Mucosa of descending colon (tissue), 3 donors: ENCODE results near the gene POU2F3. TPM values are rescaled to one million over a fixed set of nuclear protein-coding genes. Genes with fewer than 3 reads are reported as not detected.

Source experiments
- ATAC-seq: fragments of 200-7000 bp; cut with Tn5 transposase; one replicate; pipeline ENCODE4 v1.9.1; 2020; ENCODE audit warnings: mild to moderate bottlenecking, moderate library complexity
- DNase-seq, 3 donors: peaks; one replicate each; pipeline ENCODE4 v3.0.0-alpha.2; 2020
- H3K36me3 ChIP-seq: fragments of 200-600 bp; one replicate; pipeline ENCODE4 v1.8.0; 2021; ENCODE audit warnings: low read depth, mild to moderate bottlenecking
- H3K4me1 ChIP-seq: fragments of 200-600 bp; one replicate; pipeline ENCODE4 v1.8.0; 2021; ENCODE audit warnings: low read depth, mild to moderate bottlenecking
- H3K4me3 ChIP-seq: fragments of 200-600 bp; one replicate; pipeline ENCODE4 v1.8.0; 2021; ENCODE audit warnings: mild to moderate bottlenecking
- H3K9me3 ChIP-seq: fragments of 200-600 bp; one replicate; pipeline ENCODE4 v1.8.0; 2021; ENCODE audit warnings: mild to moderate bottlenecking
- intact Hi-C, 2 donors: fragments of 100-400 bp; cut with DNase I in 1 of 2; cut with micrococcal nuclease in 1 of 2; formaldehyde crosslinking; loops; one replicate each; pipeline versions ENCODE4 v1.11.0 to v1.11.1; 2022; cut with DNase I, micrococcal nuclease
- total RNA-seq, 3 donors: library from RNA; stranded (reverse); fragmentation: NEBNext Ultra II Directional in 2 of 3; extraction: Animal tissue kit (Norgen Biotek cat#: 25700) in 2 of 3; gene quantifications; one replicate each; pipeline versions ENCODE4 v1.2.1 to v1.2.4, GENCODE V29; 2021 to 2023
- TF ChIP-seq, protein P1 (sequence below): fragments of 200-600 bp; IDR thresholded peaks from one replicate; pipeline ENCODE4 v1.8.0; 2022; ENCODE audit warnings: antibody characterized with exemption, mild to moderate bottlenecking
- donor health status: DM: no; HTN: no; CAD: no; lungs with moderate emphysema.
- donor health status: DM: no; HTN: no; CAD: no.
- donor health status: DM: no; HTN: yes; CAD: no.

Gene POU2F3
- total RNA-seq, 3 donors from 2014 or later: 1.1 to 3.0 (median 2.2) TPM

DNA sequence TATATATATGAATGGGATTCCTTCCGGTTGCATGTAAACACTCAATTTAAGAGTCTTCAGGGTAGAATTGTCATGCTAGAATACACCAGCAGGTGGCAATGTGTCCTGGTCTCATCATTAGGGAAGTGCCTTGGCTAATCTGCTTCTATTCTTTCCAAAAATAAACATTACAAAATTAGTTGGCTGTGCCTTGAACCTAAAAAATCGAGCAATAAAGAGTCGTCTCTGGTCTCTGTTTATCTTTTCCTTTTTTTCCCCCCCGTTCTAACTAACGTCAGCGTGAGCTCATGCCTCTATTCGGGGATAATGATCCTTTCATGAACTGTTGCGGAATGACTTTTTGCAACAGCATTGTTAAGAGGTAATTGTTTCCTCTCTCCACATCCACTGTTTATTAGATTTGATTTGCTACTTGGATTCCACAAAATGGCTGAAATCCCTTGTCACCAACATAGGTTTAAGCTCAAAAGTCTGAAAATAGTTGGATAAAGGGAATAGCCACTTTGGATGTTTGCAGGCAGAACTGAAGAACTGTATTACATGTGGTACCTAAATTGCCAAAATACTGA is 95.0 kb downstream of the POU2F3 start:
- peak in 1 of 3 donors; percentile 94 for DNase-seq
- no peaks in the 10 kb centered on the region for H3K36me3 ChIP-seq
- no peaks in the 10 kb centered on the region for H3K9me3 ChIP-seq
- TF ChIP-seq, protein P1, sequence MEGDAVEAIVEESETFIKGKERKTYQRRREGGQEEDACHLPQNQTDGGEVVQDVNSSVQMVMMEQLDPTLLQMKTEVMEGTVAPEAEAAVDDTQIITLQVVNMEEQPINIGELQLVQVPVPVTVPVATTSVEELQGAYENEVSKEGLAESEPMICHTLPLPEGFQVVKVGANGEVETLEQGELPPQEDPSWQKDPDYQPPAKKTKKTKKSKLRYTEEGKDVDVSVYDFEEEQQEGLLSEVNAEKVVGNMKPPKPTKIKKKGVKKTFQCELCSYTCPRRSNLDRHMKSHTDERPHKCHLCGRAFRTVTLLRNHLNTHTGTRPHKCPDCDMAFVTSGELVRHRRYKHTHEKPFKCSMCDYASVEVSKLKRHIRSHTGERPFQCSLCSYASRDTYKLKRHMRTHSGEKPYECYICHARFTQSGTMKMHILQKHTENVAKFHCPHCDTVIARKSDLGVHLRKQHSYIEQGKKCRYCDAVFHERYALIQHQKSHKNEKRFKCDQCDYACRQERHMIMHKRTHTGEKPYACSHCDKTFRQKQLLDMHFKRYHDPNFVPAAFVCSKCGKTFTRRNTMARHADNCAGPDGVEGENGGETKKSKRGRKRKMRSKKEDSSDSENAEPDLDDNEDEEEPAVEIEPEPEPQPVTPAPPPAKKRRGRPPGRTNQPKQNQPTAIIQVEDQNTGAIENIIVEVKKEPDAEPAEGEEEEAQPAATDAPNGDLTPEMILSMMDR: peak; percentile 57
- H3K4me3 ChIP-seq: no peak overlapping the region
- peak; percentile 37 for ATAC-seq
- peaks cover 21% of the 10 kb centered on the region for H3K4me1 ChIP-seq
- intact Hi-C loops: loop anchor here in 1 of 2 donors (10.0 kb wide), 1 partner anchor 110 kb away; no protein-coding TSS in a partner anchor

DNA sequence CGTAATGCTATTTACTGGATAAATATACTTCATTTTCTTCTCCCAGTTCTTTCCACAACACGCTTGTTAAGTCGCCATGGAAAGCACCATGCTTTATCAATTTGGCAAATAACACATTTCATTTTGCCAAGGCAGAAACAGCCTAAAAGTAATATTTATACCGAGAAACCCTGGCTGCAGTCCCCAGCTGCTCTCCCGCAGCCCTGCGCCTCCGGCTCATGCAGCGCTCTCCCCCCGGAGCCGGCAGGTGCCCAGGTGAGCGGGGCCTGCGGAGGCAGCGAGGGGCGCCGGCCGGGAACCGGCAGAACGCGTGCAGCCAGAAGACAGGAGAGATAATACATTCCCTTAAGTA is 95.6 kb downstream of the POU2F3 start:
- DNase-seq: no peak
- peaks cover 25% of the 10 kb centered on the region for H3K4me1 ChIP-seq
- intact Hi-C loops: loop anchor here in 1 of 2 donors (10.0 kb wide), 1 partner anchor 109 kb away; no protein-coding TSS in a partner anchor

DNA sequence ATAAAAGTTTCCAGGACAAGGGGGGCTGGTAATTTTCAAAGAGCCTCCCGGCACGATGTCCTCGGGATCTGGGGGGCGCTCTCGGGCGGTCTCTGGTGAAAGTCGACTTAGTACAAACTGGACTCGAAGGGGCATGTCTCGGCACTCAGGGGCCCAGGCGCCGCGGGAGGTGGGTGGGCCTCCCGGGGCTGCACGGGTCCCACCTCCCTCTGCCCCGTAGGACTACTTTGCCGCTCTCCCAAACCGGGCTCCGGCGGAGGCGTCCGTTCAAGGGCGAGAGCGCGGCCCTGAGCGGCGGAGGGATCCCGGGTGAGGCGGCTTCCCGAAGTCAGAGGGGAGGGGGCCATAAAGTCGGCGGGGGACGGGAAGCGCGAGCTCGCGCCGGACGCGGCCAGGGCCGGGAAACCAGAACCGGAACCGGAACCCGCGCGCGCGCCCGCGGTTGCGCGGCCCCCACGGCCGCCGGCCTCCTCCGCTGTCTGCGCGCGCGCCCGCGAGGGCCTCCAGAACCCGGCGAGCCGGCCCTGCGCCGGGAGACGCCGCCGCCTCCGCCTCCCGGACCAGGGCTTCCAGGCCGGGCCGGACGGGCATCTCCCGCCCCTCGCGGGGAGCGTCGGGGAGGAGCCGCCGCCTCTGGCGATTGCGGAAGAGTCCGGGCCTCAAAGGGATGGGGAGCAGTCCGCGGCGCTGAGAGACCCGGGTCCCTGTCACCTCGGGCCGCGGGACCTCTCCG is 96.1 kb downstream of the POU2F3 start, which contains the start of gene ARHGEF12:
Gene ARHGEF12 (plus strand): TSS at position 506 of the 733 bp plus-strand sequence. CDS start 831 bp downstream, outside the sequence.
- ATAC-seq (peak; percentile 87), DNase-seq (peak; percentile 96 to 97 (median 97))
- intact Hi-C loops: loop anchor here in 1 of 2 donors (10.0 kb wide), 1 partner anchor 109 kb away; no protein-coding TSS in a partner anchor
- peak within 1 kb of the TSS; percentile 62 for H3K4me3 ChIP-seq
- H3K9me3 ChIP-seq: no peaks in the 10 kb centered on the region
- TF ChIP-seq, protein P1: no peak
- H3K36me3 ChIP-seq: no peaks in the 10 kb centered on the region
- peaks cover 29% of the 10 kb centered on the region for H3K4me1 ChIP-seq

More for the DNA sequence above, 95.6 kb downstream of the POU2F3 start:
- peak; percentile 28 for ATAC-seq
- TF ChIP-seq, protein P1: no peak
- peak overlapping the region; percentile 62 for H3K4me3 ChIP-seq
- no peaks in the 10 kb centered on the region for H3K9me3 ChIP-seq
- no peaks in the 10 kb centered on the region for H3K36me3 ChIP-seq

DNA sequence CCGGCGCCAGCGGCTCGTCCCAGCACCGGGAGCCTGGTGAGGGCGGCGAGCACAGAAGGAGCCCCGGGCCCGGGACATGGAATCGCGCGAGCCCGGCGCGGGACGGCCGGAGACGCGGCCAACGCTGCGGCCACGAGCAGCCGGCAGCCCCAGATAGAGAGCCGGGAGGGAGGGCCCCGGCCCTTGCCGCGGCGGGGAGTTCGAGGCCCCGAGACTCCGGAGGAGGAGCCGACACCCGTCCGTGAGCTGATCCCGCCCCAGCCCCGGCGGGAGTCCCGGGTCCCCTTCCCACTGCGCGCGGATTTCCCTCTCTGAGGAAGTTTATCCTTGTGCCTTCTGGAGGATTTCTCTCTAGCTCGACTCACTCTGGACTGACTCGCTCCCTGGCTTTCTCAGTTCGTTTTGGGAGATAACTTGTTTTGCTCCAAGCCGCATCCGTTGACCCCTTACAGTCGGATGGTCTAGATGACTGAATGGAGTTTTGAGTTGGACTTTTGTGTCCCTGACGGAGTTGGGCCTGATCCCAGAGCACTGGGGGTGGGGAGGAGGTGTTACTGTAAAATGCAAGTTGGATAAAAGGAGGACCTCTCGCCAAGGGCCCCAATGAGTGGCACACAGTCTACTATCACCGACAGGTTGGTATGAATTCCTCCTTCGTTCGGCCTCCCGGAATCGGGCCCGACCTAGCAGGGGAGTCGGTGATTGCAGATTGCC is 96.9 kb downstream of the POU2F3 start:
- H3K4me1 ChIP-seq: peaks cover 35% of the 10 kb centered on the region
- DNase-seq (peak; percentile 60 to 82 (median 76)), ATAC-seq (peak; percentile 58)
- TF ChIP-seq, protein P1: no peak
- no peaks in the 10 kb centered on the region for H3K9me3 ChIP-seq
- H3K36me3 ChIP-seq: no peaks in the 10 kb centered on the region
- H3K4me3 ChIP-seq: peak overlapping the region; percentile 62
- intact Hi-C loops: loop anchor here in 1 of 2 donors (10.0 kb wide), 1 partner anchor 108 kb away; no protein-coding TSS in a partner anchor

DNA sequence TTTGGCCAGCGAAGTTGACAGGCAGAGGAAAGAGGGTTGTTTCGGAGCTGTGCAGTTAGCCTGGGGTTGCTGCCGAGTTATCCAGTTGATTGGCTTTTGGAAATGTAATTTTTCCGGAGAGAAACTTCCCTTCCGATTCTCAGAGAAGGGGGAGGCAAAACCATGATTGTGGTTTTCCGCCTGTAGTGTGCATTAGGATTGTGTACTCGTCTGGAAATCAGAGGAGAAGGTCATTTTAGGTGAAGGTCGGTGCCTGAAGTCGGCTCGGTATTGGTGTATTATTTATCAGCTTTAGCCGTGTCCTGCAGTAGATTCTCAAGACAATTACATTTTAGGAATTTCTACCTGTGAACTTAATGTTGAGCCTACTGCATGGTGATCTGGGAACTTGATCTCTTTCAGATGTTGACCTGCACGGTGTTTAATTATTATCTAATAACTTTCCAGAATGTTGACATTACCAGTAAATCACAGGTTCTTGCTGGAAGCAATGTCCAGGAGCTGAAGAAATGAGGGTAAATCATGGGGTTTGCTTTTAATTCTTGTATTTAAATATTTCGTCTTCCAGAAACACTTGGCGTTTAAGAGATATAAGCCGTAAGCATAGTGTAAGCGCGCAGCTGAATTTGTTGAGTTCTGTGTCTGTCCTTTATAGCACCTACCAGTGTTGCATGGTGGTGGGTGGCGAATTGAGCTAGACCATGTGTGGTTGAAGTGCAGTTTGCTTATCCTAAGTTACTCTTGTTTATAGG is 97.6 kb downstream of the POU2F3 start:
- TF ChIP-seq, protein P1: no peak
- peak overlapping the region; percentile 62 for H3K4me3 ChIP-seq
- peaks cover 36% of the 10 kb centered on the region for H3K4me1 ChIP-seq
- DNase-seq: no peak
- intact Hi-C loops: loop anchor here in 1 of 2 donors (10.0 kb wide), 1 partner anchor 107 kb away; no protein-coding TSS in a partner anchor
- no peaks in the 10 kb centered on the region for H3K36me3 ChIP-seq
- no peak for ATAC-seq
- no peaks in the 10 kb centered on the region for H3K9me3 ChIP-seq
